ENCODE measurements around the gene LSM14A. TPM values are rescaled to one million over a fixed set of nuclear protein-coding genes. Genes with fewer than 3 reads are reported as not detected.
A peak's percentile ranks its signal among the peaks of the same experiment; 100 is the strongest.

LSM14A gene
- total and polyA plus RNA-seq, 9 of the 15 experiments (the other 6 are each of a cell fraction or from before 2014, with no cell fraction given) = 19.5 to 150 (median 95.1) TPM

- TF ChIP-seq ATF6 (CRISPR knock-in tag; IDR thresholded peaks at IDR 0.05) = no peak
- TF ChIP-seq NFE2L1 (tag; IDR thresholded peaks at IDR 0.05; ENCODE audit: borderline replicate concordance, low read depth) = no peak
- peak in 1 of 2 experiments; percentile 30; a peak in 1 of 4 replicates for TF ChIP-seq NONO (IDR thresholded peaks at IDR 0.05; ENCODE audit: low read depth in 2 of 2, low read length in 1 of 2)
- no peak for TF ChIP-seq ZNF121 (CRISPR knock-in tag; conservative IDR thresholded peaks at IDR 0.05)
- TF ChIP-seq RBM22 (IDR thresholded peaks at IDR 0.05; ENCODE audit: low read depth, low read length, poor library complexity, severe bottlenecking) = peak; percentile 63
- no peak for TF ChIP-seq GTF3C2 (IDR thresholded peaks at IDR 0.05; ENCODE audit: borderline replicate concordance, extremely low read depth, insufficient read length)
- TF ChIP-seq ARID3B (CRISPR knock-in tag; IDR thresholded peaks at IDR 0.05; ENCODE audit: borderline replicate concordance) = no peak
- no peak for TF ChIP-seq MAFF (IDR thresholded peaks at IDR 0.05; ENCODE audit: low read length)
- TF ChIP-seq OTX1 (CRISPR knock-in tag; IDR thresholded peaks at IDR 0.05) = no peak
- TF ChIP-seq ZNF511 (CRISPR knock-in tag; IDR thresholded peaks at IDR 0.05) = peak; percentile 92
- TF ChIP-seq CCAR2 (IDR thresholded peaks at IDR 0.05; ENCODE audit: low read depth, low read length) = no peak
- peak; percentile 23; the same call in 1 of the 2 replicates for TF ChIP-seq SMARCC2 (IDR thresholded peaks at IDR 0.05; ENCODE audit: low read depth)
- TF ChIP-seq FOSL1 (tag; conservative IDR thresholded peaks at IDR 0.05) = 0 out of 2 replicates have a peak, but pooled peaks have one; percentile 7
- TF ChIP-seq ZNF507 (tag; conservative IDR thresholded peaks at IDR 0.05) = no peak
- TF ChIP-seq HNRNPL (IDR thresholded peaks at IDR 0.05; ENCODE audit: low read depth, low read length) = peak; percentile 90
- no peak for TF ChIP-seq MCM3 (IDR thresholded peaks at IDR 0.05)
- no peak for TF ChIP-seq ZNF639 (CRISPR knock-in tag; conservative IDR thresholded peaks at IDR 0.05 in 1 of 2, IDR thresholded peaks at IDR 0.05 in 1 of 2)
These were observed 37.9 kb upstream of the LSM14A start (continued) for GRCh38 chr19:34134190-34135053.

Data from K562 (cell line).